Astrocyte (in vitro differentiated cells and primary cell): ENCODE data around the gene WWP2.

Experiments
- EZH2 ChIP-seq: IDR thresholded peaks from 2 replicates; pipeline ENCODE4 v1.6.1; 2012; ENCODE audit warnings: mild to moderate bottlenecking, low read length, inconsistent platforms; ENCODE audit not compliant: insufficient read depth
- TF ChIP-seq, protein P1 (sequence below): IDR thresholded peaks from 2 replicates; pipeline ENCODE4 v1.5.1; 2011; ENCODE audit warnings: low read depth, mild to moderate bottlenecking, inconsistent platforms, low read length, moderate library complexity; ENCODE audit not compliant: insufficient read depth

DNA sequence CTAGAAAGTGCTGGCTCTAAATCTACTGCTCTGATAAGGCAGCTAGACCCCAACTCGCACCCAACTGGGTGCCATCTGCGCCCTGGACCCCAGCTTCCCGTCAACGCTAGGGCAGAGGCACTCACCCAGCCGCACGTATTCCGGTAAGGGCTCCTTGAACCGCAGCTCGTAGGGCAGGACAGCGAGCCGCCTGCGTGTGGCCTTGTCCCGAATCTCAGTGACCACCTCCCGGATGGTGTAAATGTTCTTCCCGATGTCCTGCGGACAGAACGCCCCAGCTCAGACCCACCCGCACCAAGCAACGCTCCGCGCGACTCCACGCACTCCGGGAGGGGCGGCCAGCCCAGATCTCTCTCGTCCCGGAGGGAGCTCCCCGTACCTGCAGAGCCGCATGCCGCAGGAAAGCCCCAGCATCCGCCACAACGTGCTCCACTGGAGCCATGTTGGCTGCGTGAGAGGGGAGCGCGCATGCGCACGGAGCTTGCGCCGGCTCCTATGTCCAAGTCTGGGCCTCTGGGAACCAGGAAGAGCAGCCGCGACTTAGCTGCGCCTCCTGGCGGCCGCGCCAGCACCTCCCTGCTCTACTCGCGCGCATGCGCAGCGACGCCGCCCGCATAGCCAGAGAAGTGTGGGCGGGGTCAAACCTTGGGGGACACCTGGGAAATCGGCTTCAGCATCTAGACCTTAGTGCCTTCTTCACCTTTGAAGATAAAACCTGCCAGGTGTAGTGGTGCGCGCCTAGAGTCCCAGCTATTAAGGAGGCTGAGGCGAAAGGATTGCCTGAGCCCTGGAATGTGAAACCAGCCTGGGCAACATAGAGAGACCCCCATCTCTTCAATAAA is 7.4 kb upstream of the WWP2 start, which contains the start of gene NOB1:
- TF ChIP-seq, protein P1, sequence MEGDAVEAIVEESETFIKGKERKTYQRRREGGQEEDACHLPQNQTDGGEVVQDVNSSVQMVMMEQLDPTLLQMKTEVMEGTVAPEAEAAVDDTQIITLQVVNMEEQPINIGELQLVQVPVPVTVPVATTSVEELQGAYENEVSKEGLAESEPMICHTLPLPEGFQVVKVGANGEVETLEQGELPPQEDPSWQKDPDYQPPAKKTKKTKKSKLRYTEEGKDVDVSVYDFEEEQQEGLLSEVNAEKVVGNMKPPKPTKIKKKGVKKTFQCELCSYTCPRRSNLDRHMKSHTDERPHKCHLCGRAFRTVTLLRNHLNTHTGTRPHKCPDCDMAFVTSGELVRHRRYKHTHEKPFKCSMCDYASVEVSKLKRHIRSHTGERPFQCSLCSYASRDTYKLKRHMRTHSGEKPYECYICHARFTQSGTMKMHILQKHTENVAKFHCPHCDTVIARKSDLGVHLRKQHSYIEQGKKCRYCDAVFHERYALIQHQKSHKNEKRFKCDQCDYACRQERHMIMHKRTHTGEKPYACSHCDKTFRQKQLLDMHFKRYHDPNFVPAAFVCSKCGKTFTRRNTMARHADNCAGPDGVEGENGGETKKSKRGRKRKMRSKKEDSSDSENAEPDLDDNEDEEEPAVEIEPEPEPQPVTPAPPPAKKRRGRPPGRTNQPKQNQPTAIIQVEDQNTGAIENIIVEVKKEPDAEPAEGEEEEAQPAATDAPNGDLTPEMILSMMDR = peak; percentile 97
- TF ChIP-seq EZH2 = no peak
